HUDEP-2 (cell line): Measurements from ENCODE around the gene GPR37L1.
"Not testable (repeated sequence)": the region's sequence is repeated elsewhere in the genome, so short reads cannot be mapped to it uniquely, and the experiment has no call there.

Source experiments
- DNase-seq, 76 experiments: peaks; one replicate each; lab custom pipeline; 2025; ENCODE audit not compliant: unreplicated experiment in 76 of 76; lab: John Stamatoyannopoulos, UW

Gene GPR37L1

DNA sequence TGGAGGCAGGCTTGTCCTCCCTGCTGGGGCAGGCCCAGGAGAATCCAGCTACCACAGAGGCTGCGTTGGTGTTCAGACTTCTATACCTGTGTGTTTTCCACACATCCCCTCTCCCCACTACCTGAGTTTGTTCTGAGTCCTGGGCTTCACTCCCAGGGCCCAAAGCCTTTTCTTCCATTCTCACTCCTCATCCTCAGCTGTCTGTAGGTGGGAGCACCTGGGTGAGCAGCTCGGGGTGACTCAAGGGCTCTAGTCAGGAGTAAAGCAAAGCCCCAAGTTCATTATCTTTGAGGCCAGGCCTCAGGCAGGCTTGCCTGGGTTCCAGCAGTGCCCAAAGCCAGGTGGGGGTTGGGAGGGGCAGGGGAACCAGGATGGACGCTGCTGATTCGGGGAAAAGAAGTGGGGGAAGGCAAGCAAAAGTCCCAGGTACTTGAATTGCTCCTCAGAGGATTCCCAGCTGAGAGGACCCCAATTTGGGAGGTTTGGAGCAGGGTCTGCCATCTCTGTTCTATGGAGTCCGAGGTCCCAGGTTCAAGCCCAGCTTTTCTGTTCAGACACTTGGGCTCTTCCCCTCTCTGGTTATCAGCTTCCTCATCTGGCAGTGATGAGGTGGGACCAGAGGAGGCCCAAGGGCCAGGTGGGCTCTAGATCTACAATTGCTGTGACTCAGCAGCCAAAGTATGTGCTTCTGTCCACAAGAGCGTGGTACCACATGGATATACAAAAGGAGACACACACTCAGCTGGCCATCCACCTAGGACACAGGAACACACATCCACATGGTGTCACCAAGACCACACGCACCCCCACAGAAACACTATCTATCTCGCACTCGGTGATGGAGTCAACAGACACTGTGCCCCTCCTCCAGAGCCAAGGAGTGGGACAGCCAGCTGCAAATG, 43.5 kb downstream of the GPR37L1 start:
- DNase-seq: peak in 10 of 76 experiments; percentile 7 to 64 (median 23)

DNA sequence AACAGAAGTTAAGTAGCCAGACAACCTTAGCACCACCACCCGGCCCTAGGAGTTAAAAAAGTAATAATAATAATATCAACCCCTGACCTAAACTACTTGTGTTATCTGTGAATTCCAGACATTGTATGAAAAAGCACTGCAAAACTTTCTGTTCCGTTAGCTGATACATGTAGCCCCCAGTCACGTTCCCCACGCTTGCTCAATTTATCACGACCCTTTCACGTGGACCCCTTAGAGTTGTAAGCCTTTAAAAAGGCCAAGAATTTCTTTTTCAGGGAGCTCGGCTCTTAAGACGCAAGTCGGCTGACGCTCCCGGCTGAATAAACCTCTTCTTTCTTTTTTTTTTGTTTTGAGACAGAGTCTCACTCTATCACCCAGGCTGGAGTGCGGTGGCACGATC, 44.3 kb downstream of the GPR37L1 start:
- not testable (repeated sequence) for DNase-seq

DNA sequence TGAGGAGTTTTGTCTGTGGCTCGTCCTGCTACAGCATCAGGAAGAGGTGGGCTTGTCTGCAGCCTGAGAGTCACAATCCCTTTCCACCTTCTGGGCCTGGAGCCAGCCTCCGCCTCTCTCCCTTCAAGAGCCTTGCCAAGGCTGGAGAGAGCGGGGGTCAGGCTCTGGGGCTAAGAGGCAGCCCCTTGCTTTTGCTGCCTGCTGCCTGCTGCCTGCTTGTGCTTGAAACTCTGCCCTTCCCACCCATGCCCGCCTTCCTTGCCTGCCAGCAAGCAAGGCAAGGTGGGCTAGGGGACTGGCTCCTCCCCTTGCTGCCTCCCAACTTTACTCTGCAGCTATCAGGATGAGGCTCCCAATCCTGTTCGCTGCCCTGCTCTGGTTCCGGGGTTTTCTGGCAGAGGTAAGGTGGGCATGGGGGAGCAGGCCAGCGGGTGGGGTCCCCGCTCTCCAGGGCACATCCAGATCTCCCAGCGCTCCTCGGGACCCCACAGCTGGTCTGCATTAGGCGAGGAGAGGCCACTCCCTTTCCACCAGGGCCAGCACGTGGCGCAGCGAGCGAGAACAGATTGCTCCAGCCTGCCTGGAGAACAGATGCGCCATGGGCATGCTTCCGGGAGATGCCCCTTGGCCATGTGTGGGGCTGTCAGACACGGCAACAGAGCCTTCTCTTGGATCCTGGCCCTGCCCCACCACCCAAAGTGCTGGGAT, 45.1 kb downstream of the GPR37L1 start:
- DNase-seq: no peak

DNA sequence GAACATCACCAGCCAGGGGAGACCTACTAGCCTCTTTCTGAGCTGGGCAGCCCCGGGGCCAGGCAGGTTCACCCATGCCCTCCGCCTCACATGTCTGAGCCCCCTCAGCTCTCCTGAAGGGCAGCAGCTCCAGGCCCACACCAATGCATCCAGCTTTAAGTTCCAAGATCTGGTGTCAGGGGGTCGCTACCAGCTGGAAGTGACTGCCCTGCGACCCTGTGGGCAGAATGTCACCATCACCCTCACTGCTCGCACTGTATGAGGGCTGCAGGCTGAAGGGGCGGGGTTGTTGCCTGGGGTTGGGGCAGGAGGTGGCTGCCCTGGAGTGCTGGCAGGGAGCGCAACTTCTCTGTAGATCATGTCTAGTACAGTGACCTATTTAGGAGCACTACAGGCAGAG, 46.1 kb downstream of the GPR37L1 start:
- no peak for DNase-seq

DNA sequence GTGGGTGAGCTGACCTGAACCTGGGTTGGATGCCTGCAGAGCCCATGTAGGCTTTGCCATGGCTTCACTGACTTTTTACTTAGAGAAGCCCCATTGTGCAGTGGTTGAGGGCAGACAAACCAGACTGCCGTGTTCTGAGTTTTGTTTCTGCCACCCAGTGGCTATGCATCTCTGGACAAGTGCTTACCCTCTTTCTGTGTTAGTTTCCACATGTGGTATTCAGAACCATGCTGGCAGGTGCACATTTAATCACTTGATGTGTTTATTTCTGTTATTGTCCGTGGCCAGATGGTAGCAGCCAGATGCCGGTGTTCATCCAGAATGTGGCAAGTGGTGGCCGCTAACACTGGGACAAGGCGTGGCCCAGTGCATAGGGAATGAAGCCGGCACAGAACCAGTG, 48.0 kb downstream of the GPR37L1 start:
- no peak for DNase-seq

DNA sequence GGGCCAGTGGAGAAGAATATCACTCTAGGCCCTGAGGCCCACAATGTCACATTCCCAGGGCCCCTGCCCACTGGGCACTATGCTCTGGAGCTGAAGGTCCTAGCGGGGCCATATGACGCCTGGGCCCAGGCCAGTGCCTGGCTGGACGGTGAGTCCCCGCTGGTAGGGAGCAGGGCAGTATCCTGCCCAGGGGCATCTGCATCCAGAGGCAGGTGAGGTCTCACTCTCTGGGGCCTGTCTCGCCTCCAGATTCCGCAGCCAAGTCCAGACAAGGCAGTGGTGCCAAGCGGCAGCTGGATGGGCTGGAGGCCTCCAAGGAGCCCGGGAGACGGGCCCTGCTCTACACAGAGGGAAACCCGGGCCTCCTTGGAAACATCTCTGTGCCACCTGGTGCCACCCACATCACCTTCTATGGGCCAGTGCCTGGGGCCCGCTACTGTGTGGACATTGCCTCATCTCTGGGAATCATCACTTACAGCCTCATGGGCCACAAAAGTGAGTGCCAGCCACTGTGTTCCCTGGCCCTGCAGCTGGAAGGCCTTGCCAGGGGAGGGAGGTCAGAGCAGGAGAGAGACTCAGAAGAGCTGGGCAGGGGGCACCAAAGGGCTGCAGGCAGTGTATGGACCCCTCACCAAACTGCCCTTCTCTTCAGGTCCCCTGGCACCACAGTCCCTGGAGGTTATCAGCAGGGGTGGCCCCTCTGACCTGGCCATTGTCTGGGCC, 48.7 kb downstream of the GPR37L1 start:
- no peak for DNase-seq

DNA sequence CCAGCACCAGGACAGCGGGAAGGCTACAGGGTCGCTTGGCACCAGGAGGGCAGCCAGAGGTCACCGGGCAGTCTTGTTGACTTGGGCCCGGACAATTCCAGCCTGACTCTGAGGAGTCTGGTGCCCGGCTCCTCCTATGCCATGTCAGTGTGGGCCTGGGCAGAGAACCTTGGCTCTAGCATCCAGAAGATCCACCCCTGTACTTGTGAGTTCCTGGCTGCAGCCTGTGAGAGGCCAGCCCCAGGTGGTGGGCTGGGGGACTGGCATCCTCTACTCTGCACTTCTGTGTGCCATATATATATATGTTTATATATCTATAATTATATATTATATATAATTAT, 49.3 kb downstream of the GPR37L1 start:
- DNase-seq: no peak

DNA sequence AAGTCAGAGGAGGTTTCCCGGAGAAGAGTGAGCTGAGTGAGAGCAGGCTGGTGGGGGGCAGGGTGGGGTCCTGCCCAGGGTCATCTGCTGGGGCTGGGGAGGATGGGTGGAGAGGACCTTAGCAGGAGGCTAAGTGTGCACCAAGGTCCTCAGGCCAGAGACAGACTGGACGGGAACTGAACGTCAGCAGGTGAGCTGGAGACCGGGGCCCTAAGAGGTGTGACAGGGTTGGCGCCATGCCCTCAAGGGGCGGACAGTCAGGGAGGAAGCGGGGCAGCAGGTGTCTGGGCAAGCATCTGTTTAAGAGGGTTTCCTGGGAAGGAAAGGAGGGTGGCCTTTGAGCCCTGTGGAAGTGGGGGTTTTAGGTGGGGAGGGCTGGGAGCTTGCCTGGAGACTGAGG, 51.3 kb downstream of the GPR37L1 start:
- no peak for DNase-seq

DNA sequence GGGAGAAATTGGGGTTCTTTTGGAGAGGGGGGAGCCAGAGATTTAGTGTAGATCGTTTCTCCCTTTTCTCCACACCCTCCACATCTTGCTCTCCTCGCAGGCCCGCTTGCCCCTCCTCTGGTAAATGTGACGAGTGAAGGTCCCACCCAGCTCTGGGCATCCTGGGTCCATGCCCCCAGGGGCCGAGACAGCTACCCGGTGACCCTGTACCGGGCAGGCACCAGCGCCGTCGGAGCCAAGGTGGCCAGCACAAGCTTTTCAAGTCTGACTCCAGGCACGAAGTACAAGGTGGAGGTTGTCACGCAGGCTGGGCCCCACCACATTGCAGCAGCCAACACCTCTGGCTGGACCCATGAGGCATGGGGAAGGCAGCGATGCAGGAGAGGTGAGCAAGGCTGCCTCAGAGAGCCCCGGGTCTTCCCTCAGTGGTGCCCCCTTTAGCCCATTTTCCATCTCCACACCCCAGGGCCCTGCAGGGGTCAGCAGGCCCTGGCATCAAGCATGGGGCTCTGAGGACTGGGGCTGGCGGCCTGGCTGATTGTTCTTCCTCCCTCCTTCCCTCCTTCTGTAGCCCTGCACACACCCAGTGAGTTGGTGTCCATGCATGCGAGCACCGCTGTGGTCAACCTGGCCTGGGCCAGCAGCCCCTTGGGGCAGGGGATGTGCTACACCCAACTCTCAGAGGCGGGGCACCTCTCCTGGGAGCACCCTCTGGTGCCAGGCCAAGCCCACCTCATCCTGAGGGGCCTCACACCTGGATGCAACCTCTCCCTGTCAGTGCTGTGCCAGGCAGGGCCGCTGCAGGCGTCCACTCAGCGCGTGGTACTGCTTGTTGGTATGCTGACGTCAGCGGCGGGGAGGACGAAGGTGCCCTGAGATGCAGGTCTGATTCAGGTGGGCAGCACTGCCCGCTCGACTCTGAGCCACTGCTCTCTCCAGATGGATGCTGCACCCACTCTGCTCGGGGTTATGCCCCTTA, 54.5 kb downstream of the GPR37L1 start:
- DNase-seq: no peak

DNA sequence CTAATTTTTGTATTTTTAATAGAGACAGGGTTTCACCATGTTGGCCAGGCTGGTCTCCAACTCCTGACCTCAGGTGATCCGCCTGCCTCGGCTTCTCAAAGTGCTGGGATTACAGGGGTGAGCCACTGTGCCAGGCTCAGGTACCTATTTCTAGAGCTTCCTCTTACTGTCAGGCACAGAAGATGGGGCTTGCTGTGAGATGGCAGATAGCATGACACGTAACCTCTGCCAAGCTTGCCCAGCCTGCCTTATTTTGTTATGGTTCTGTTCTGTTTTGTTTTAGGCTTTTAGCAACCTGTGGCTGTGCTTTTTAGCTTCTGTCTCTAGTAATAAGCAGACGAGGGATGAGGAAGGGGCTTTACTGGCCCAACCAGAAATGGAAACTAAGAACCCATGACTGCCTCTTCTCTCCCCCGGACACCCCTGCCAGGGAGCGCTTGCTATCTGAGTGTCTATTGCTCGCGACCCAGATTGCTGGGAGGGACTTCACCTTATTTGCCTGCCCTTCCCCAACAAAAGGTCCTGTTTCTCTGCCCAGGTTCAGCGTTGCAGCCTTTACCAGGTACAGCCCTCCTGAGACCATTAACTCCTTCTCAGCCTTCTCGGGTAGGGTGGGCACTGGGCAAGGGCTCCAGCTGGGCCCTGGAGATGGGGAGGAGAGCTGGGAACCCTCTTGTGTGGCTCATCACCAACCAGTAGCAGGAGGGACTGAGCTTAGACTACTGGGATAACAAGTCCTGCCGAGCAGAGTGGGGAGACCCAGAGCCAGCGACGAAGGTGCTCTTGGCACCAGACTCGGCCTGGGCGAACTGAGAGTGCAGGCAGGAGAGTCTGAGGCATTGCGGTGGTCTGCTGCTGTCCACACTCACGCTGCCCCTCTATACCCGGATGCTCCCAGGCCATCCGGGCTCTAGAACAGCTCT, 57.4 kb downstream of the GPR37L1 start:
- no peak for DNase-seq

DNA sequence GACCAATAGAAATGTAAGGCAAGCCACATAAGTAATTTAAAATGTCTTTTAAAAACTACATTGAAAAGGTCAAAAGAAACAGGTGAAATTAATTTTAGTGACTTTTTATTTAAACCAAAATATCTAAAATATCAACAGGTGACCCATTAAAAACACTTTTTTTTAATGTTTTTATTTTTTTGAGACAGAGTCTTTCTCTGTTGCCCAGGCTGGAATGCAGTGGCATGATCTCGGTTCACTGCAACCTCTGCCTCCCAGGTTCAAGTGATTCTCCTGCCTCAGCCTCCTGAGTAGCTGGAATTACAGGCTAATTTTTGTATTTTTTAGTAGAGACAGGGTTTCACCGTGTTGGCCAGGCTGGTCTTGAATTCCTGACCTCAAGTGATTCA, 58.0 kb downstream of the GPR37L1 start:
- DNase-seq: not testable (repeated sequence)

DNA sequence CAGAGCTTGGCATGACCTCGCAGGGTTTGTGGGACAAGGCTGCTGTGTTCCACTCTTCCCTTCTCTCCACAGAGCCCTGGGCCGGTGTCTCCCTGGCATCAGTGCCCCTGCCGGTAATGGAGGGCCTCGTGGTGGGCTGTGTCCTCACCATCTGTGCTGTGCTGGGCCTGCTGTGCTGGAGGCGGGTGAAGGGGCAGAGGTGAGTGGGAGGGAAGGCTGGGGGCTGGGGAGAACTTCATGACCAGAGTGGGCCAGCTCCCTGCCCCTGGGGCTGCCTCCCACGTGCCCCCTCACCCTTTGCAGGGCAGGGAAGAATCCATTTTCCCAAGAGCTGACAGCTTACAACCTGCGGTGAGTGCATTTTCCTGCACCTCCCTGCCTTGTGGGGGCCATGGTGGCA, 58.9 kb downstream of the GPR37L1 start:
- no peak for DNase-seq

DNA sequence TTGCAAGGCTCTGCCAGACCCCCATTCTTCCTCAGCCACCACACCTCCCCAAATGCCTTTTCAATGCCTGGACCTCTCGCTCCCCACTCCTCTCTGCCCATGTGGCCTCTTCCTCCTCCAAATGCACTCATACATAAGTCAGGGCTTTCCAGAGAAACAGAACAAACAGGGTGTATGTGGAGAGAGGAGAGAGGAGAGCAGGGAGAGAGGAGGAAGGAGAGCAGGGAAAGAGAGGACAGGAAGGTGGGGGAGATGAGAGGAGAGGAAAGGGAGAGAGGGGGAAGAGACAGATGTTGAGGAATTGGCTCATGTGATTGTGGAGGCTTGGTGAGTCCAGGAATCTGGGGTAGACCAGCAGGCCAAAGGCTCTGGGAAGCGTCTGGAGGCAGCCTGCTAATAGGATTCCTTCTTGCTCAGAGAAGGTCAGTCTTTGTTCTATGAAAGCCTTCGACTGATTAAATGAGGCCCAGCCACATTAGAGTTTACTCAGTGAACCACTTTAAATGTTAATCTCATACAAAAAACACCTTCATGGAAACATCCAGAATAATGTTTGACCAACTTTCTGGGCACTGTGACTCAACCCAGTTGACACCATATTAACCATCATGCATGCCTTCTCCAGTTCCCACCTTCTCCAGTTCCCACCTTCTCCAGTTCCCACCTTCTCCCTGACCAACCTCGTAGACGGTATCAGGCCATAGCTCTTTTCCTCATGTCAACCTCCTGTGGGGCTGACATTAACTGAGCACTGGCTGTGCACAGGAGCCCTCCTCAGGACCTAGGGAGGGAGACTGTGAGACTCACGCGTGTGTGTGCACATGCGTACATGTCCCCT, 59.5 kb downstream of the GPR37L1 start:
- DNase-seq: no peak
